Lower lobe of right lung (tissue), 2 donors: ENCODE data around the gene EVI5. TPM values are rescaled to one million over a fixed set of nuclear protein-coding genes. Genes with fewer than 3 reads are reported as not detected.

ENCODE experiments used
- ATAC-seq, 2 donors: fragments of 200-7000 bp; cut with Tn5 transposase; one replicate each; pipeline ENCODE4 v1.9.1; 2020 to 2022; ENCODE audit warnings: mild to moderate bottlenecking in 2 of 2, moderate library complexity in 2 of 2
- DNase-seq: peaks from one replicate; pipeline ENCODE4 v3.0.0-alpha.2; 2020
- H3K27ac ChIP-seq: fragments of 200-600 bp; one replicate; pipeline ENCODE4 v1.8.0; 2022
- H3K27me3 ChIP-seq: fragments of 200-600 bp; one replicate; pipeline ENCODE4 v1.8.0; 2022; ENCODE audit warnings: low read depth
- H3K36me3 ChIP-seq: fragments of 200-600 bp; one replicate; pipeline ENCODE4 v1.8.0; 2022; ENCODE audit warnings: mild to moderate bottlenecking
- H3K4me1 ChIP-seq: fragments of 200-600 bp; one replicate; pipeline ENCODE4 v1.8.0; 2022
- H3K4me3 ChIP-seq: fragments of 200-600 bp; one replicate; pipeline ENCODE4 v1.8.0; 2022; ENCODE audit warnings: mild to moderate bottlenecking
- H3K9me3 ChIP-seq: fragments of 200-600 bp; one replicate; pipeline ENCODE4 v1.8.0; 2022
- intact Hi-C: fragments of 100-400 bp; cut with DNase I; formaldehyde crosslinking; loops from one replicate; pipeline ENCODE4 v1.11.0; 2022
- total RNA-seq: library from RNA; stranded (reverse); fragmentation: NEBNext Ultra II Directional; extraction: Animal tissue kit (Norgen Biotek cat#: 25700); gene quantifications from one replicate; pipeline ENCODE4 v1.2.1, GENCODE V29; 2021
- TF ChIP-seq, protein P1 (sequence below): fragments of 200-600 bp; IDR thresholded peaks from one replicate; pipeline ENCODE4 v1.8.0; 2022; ENCODE audit warnings: antibody characterized with exemption, mild to moderate bottlenecking
- donor health status: DM: no; HTN: yes; CAD: no; lungs with severe emphysema.

EVI5 gene
- total RNA-seq, 1 donor from 2014 or later: 48.5 TPM

GRCh38 chr1:92711473-92712165 lies 73.3 kb downstream of the EVI5 start:
- TF ChIP-seq, protein P1, sequence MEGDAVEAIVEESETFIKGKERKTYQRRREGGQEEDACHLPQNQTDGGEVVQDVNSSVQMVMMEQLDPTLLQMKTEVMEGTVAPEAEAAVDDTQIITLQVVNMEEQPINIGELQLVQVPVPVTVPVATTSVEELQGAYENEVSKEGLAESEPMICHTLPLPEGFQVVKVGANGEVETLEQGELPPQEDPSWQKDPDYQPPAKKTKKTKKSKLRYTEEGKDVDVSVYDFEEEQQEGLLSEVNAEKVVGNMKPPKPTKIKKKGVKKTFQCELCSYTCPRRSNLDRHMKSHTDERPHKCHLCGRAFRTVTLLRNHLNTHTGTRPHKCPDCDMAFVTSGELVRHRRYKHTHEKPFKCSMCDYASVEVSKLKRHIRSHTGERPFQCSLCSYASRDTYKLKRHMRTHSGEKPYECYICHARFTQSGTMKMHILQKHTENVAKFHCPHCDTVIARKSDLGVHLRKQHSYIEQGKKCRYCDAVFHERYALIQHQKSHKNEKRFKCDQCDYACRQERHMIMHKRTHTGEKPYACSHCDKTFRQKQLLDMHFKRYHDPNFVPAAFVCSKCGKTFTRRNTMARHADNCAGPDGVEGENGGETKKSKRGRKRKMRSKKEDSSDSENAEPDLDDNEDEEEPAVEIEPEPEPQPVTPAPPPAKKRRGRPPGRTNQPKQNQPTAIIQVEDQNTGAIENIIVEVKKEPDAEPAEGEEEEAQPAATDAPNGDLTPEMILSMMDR: no peak
- no peak for ATAC-seq

GRCh38 chr1:92709738-92710137 lies 75.2 kb downstream of the EVI5 start:
- Histone ChIP-seq H3K9me3 (no peaks in the 10 kb centered on the region), H3K27ac (no peak overlapping the region), H3K36me3 (no peaks in the 10 kb centered on the region), H3K27me3 (no peaks in the 10 kb centered on the region), H3K4me1 (peaks cover 5% of the 10 kb centered on the region), H3K4me3 (no peak overlapping the region)
- no peak for ATAC-seq
- intact Hi-C loops: no loop called here
- TF ChIP-seq, protein P1: no peak
- no peak for DNase-seq

More at GRCh38 chr1:92711473-92712165, 73.3 kb downstream of the EVI5 start:
- no peak overlapping the region for H3K4me3 ChIP-seq
- intact Hi-C loops: no loop called here
- H3K36me3 ChIP-seq: no peaks in the 10 kb centered on the region
- no peak overlapping the region for H3K27ac ChIP-seq
- H3K9me3 ChIP-seq: no peaks in the 10 kb centered on the region
- H3K27me3 ChIP-seq: no peaks in the 10 kb centered on the region
- DNase-seq: no peak
- no peaks in the 10 kb centered on the region for H3K4me1 ChIP-seq

DNA sequence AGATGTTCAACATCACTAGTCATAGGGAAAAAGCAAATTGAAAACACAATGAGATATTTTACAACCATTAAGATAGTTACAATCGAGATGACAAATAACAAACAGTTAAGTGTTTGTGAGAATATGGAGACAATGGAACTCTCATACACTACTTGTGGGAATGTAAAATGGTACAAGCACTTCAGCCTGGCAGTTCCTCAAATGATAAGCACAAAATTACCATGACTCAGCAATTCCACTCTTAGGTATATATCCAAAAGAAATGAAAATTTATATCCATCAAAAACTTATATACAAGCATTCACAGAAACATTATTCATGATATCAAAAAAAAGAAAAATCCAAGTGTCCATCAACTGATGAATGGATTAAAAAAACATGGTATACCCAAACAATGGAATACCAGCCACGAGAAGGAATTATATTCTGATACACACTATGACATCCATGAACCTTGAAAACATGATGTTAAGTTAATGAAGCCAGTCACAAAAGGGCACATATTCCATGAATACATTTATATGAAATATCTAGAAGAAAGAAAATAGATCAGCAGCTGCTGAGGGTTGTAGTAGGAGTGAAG lies 76.4 kb downstream of the EVI5 start:
- H3K27ac ChIP-seq: no peak overlapping the region
- TF ChIP-seq, protein P1: no peak
- H3K4me1 ChIP-seq: peaks cover 5% of the 10 kb centered on the region
- no peak for ATAC-seq
- no peaks in the 10 kb centered on the region for H3K9me3 ChIP-seq
- H3K4me3 ChIP-seq: no peak overlapping the region
- intact Hi-C loops: no loop called here
- DNase-seq: no peak
- no peaks in the 10 kb centered on the region for H3K27me3 ChIP-seq
- H3K36me3 ChIP-seq: no peaks in the 10 kb centered on the region

GRCh38 chr1:92707709-92708108 lies 77.2 kb downstream of the EVI5 start:
- TF ChIP-seq, protein P1: no peak
- ATAC-seq (no peak), DNase-seq (no peak)
- H3K4me3 ChIP-seq: no peak overlapping the region
- H3K4me1 ChIP-seq: peaks cover 5% of the 10 kb centered on the region
- H3K9me3 ChIP-seq: no peaks in the 10 kb centered on the region
- intact Hi-C loops: no loop called here
- H3K27me3 ChIP-seq: no peaks in the 10 kb centered on the region
- no peaks in the 10 kb centered on the region for H3K36me3 ChIP-seq
- H3K27ac ChIP-seq: no peak overlapping the region

GRCh38 chr1:92707292-92707691 lies 77.6 kb downstream of the EVI5 start:
- H3K36me3 ChIP-seq: no peaks in the 10 kb centered on the region
- TF ChIP-seq, protein P1: no peak
- H3K4me3 ChIP-seq: no peak overlapping the region
- peaks cover 5% of the 10 kb centered on the region for H3K4me1 ChIP-seq
- intact Hi-C loops: no loop called here
- H3K27ac ChIP-seq: no peak overlapping the region
- DNase-seq (no peak), ATAC-seq (no peak)
- no peaks in the 10 kb centered on the region for H3K9me3 ChIP-seq
- no peaks in the 10 kb centered on the region for H3K27me3 ChIP-seq
